ENCODE measurements around the gene ZNF483.
"Not testable (repeated sequence)": the region's sequence is repeated elsewhere in the genome, so short reads cannot be mapped to it uniquely, and the experiment has no call there.

ZNF483 gene

DNA sequence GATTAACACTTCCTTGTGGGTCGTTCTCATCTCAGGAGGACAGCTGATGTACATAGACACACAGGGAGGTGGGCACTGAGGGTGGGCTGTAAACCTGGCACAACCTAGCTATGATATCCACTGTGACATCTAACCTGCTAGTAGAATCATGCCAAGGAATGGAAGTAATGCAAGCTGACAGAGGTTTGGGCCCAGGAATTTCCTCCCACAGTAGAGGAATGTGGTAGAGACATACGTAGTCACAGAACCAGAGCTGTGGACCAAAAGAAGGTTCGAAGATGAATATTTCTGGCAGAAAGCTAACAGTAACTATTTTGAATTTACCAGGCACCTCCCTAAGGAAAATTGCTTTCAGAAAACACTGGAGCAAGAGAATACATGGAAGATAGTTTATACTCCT is 90.9 kb downstream of the ZNF483 start:
- no peak for DNase-seq

- DNase-seq = not testable (repeated sequence)
Measured at GRCh38 chr9:111617349-111617748, 92.4 kb downstream of the ZNF483 start.

GRCh38 chr9:111621895-111622480 is 97.0 kb downstream of the ZNF483 start:
- DNase-seq = no peak

DNA sequence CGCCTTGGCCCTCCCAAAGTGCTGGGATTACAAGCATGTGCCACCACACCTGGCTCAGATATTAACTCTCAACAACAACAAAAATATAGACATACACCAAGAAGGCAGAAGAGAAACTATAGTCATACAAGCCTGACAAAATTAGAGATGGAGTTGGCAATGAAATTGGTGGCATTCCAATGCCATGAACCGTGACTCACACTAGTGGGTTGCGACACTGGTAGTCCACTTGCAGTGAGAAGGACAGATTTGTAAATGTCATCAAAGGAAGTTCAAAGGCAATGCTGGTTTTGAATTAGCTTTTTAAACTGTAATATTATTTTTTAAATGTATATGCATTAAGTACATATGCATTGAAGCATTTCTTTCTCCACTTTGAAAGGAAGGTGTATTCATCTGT is 97.6 kb downstream of the ZNF483 start:
- DNase-seq = no peak
